Activated CD8-positive, alpha-beta T cell treated with anti-CD3 and anti-CD28 coated beads for 36 hours (primary cell): ENCODE measurements around the gene DAB2IP. TPM values are rescaled to one million over a fixed set of nuclear protein-coding genes. Genes with fewer than 3 reads are reported as not detected.

ENCODE experiments used
- ATAC-seq: fragments of 200-7000 bp; cut with Tn5 transposase; one replicate; pipeline ENCODE4 v1.10.0; 2021; ENCODE audit warnings: mild to moderate bottlenecking, moderate library complexity
- CTCF ChIA-PET: fragments of 350-600 bp; sonication (Branson Sonifier 250); formaldehyde crosslinking; loops from one replicate; lab custom pipeline; 2021; ENCODE audit warnings: antibody characterized with exemption; lab: Charles Lee
- POLR2A ChIA-PET: fragments of 350-600 bp; sonication (Branson Sonifier 250); formaldehyde crosslinking; loops from one replicate; lab custom pipeline; 2021; ENCODE audit warnings: antibody characterized with exemption; lab: Charles Lee
- DNase-seq: peaks from one replicate; pipeline ENCODE4 v3.0.0-alpha.2; 2020
- H3K27ac Mint-ChIP-seq: one replicate; pipeline ENCODE4 v1.8.0; 2021; ENCODE audit warnings: mild to moderate bottlenecking, mixed read lengths
- H3K27me3 Mint-ChIP-seq: one replicate; pipeline ENCODE4 v1.8.0; 2021; ENCODE audit warnings: mixed read lengths
- H3K36me3 Mint-ChIP-seq: one replicate; pipeline ENCODE4 v1.8.0; 2021; ENCODE audit warnings: low read depth, mixed read lengths
- H3K4me1 Mint-ChIP-seq: one replicate; pipeline ENCODE4 v1.8.0; 2021; ENCODE audit warnings: low read depth, mixed read lengths
- H3K4me3 Mint-ChIP-seq: one replicate; pipeline ENCODE4 v1.8.0; 2021; ENCODE audit warnings: mild to moderate bottlenecking, moderate library complexity, mixed read lengths
- H3K9me3 Mint-ChIP-seq: one replicate; pipeline ENCODE4 v1.8.0; 2021; ENCODE audit warnings: mixed read lengths
- CTCF ChIP-seq: fragments of 200-600 bp; IDR thresholded peaks from one replicate; pipeline ENCODE4 v1.8.0; 2022; ENCODE audit warnings: antibody characterized with exemption, mild to moderate bottlenecking
- intact Hi-C: fragments of 100-400 bp; cut with micrococcal nuclease; formaldehyde crosslinking; loops from one replicate; pipeline ENCODE4 v1.10.0; 2022
- total RNA-seq, 2 experiments: library from RNA; stranded (reverse); gene quantifications; one replicate each; pipeline ENCODE4 v1.2.3, GENCODE V29; 2021

The DAB2IP gene
- total RNA-seq, 2 experiments from 2014 or later, result 0.54 to 1.5 TPM

GRCh38 chr9:121717141-121717991 is 65.9 kb downstream of the DAB2IP start:
- H3K4me1 Mint-ChIP-seq, result no peaks in the 10 kb centered on the region
- no peaks in the 10 kb centered on the region for H3K27me3 Mint-ChIP-seq
- no peaks in the 10 kb centered on the region for H3K9me3 Mint-ChIP-seq
- intact Hi-C loops, result no loop called here
- ChIA-PET CTCF (no interaction called here), POLR2A (no interaction called here)
- no peaks in the 10 kb centered on the region for H3K36me3 Mint-ChIP-seq
- DNase-seq (no peak), ATAC-seq (no peak)
- H3K27ac Mint-ChIP-seq, result no peak overlapping the region
- no peak overlapping the region for H3K4me3 Mint-ChIP-seq
- TF ChIP-seq CTCF, result no peak

GRCh38 chr9:121718084-121718483 is 66.7 kb downstream of the DAB2IP start:
- intact Hi-C loops, result no loop called here
- H3K27me3 Mint-ChIP-seq, result no peaks in the 10 kb centered on the region
- ChIA-PET POLR2A (no interaction called here), CTCF (interaction anchor here (1.1 kb wide), 1 partner anchor 31 kb away, joined by 3 read pairs; no protein-coding TSS in a partner anchor)
- ATAC-seq (no peak), DNase-seq (no peak)
- no peak overlapping the region for H3K4me3 Mint-ChIP-seq
- no peak for TF ChIP-seq CTCF
- no peak overlapping the region for H3K27ac Mint-ChIP-seq
- no peaks in the 10 kb centered on the region for H3K36me3 Mint-ChIP-seq
- H3K9me3 Mint-ChIP-seq, result no peaks in the 10 kb centered on the region
- H3K4me1 Mint-ChIP-seq, result no peaks in the 10 kb centered on the region

GRCh38 chr9:121718501-121718900 is 67.1 kb downstream of the DAB2IP start:
- intact Hi-C loops, result no loop called here
- Mint-ChIP-seq H3K27ac (no peak overlapping the region), H3K4me1 (no peaks in the 10 kb centered on the region), H3K27me3 (no peaks in the 10 kb centered on the region), H3K9me3 (no peaks in the 10 kb centered on the region), H3K4me3 (no peak overlapping the region), H3K36me3 (no peaks in the 10 kb centered on the region)
- TF ChIP-seq CTCF, result no peak
- CTCF ChIA-PET, result interaction anchor here (1.1 kb wide), 2 partner anchors 9 to 31 kb away, joined by 3 read pairs; no protein-coding TSS in a partner anchor
- ATAC-seq, result no peak
- POLR2A ChIA-PET, result no interaction called here
- no peak for DNase-seq

- ATAC-seq, result no peak
- DNase-seq, result no peak
- TF ChIP-seq CTCF, result no peak
- Mint-ChIP-seq H3K27ac (no peak overlapping the region), H3K36me3 (no peaks in the 10 kb centered on the region), H3K4me1 (no peaks in the 10 kb centered on the region), H3K27me3 (no peaks in the 10 kb centered on the region), H3K9me3 (no peaks in the 10 kb centered on the region), H3K4me3 (no peak overlapping the region)
- ChIA-PET CTCF (no interaction called here), POLR2A (no interaction called here)
- intact Hi-C loops, result no loop called here
These were observed 69.0 kb downstream of the DAB2IP start for GRCh38 chr9:121720311-121721057.

GRCh38 chr9:121721058-121721350 is 69.6 kb downstream of the DAB2IP start:
- H3K9me3 Mint-ChIP-seq, result no peaks in the 10 kb centered on the region
- H3K4me3 Mint-ChIP-seq, result no peak overlapping the region
- no peak for TF ChIP-seq CTCF
- DNase-seq, result no peak
- intact Hi-C loops, result no loop called here
- H3K4me1 Mint-ChIP-seq, result no peaks in the 10 kb centered on the region
- no peak overlapping the region for H3K27ac Mint-ChIP-seq
- H3K36me3 Mint-ChIP-seq, result no peaks in the 10 kb centered on the region
- ChIA-PET CTCF (no interaction called here), POLR2A (no interaction called here)
- ATAC-seq, result no peak
- no peaks in the 10 kb centered on the region for H3K27me3 Mint-ChIP-seq
